Right cardiac atrium (tissue), 5 donors: ENCODE measurements around the gene RARS1. TPM values are rescaled to one million over a fixed set of nuclear protein-coding genes. Genes with fewer than 3 reads are reported as not detected.

Experiments
- ATAC-seq, 2 donors: fragments of 200-7000 bp; cut with Tn5 transposase; one replicate each; pipeline versions ENCODE4 v1.8.0 to v1.9.1; 2020; ENCODE audit warnings: moderate library complexity in 2 of 2, mild to moderate bottlenecking in 1 of 2
- DNase-seq, 3 donors: peaks; one replicate each; pipeline ENCODE4 v3.0.0-alpha.2; 2020
- H3K27ac ChIP-seq: one replicate; pipeline ENCODE4 v1.5.1; 2013; ENCODE audit warnings: mild to moderate bottlenecking, low read length, control low read depth, moderate library complexity
- H3K27me3 ChIP-seq: one replicate; pipeline ENCODE4 v1.6.1; 2013; ENCODE audit not compliant: control insufficient read depth, insufficient read depth
- H3K4me1 ChIP-seq: one replicate; pipeline ENCODE4 v1.6.1; 2013; ENCODE audit warnings: low read length; ENCODE audit not compliant: control insufficient read depth, insufficient read depth
- H3K4me3 ChIP-seq: one replicate; pipeline ENCODE4 v1.5.1; 2013; ENCODE audit warnings: low read length, control low read depth
- H3K9me3 ChIP-seq: one replicate; pipeline ENCODE4 v1.6.1; 2013; ENCODE audit warnings: low read length; ENCODE audit not compliant: control insufficient read depth
- WGBS: extraction: QIAGEN DNeasy Blood & Tissue Kit; methylation state at CpG from one replicate; pipeline ENCODE4 v1.1.7; 2013; 5-methylcytosine and 5-hydroxymethylcytosine counted together
- intact Hi-C, 4 donors: fragments of 100-400 bp; cut with DNase I; formaldehyde crosslinking; loops; one replicate each; pipeline versions ENCODE4 v1.11.0 to v1.14.0; 2022 to 2023
- long read RNA-seq, 4 donors: library from polyadenylated mRNA; unstranded; transcript quantifications; one replicate each; pipeline ENCODE4 v2.0.0, GENCODE V29; 2020 to 2021
- polyA plus RNA-seq: library from polyadenylated mRNA; stranded (reverse); fragments of 200-250 nt; gene quantifications from one replicate; pipeline ENCODE4 v1.2.3, GENCODE V29; 2013
- total RNA-seq, 4 donors: library from RNA; stranded (reverse); fragmentation: NEBNext Ultra II Directional; extraction: Animal tissue kit (Norgen Biotek cat#: 25700); gene quantifications; one replicate each; pipeline ENCODE4 v1.2.1, GENCODE V29; 2021
- donor health status: healthy with polysubstance abuse.
- donor health status: DM: no; HTN: yes; CAD: no.
- donor health status: DM: no; HTN: no; CAD: no.
- donor health status: DM: no; HTN: yes; CAD: no; lungs with severe emphysema.
- donor health status: DM: yes; HTN: yes; CAD: no.

Gene RARS1
- 10 to 100 TPM; 47.1 to 54.3 (median 50.9) TPM for total RNA-seq
- 27.9 TPM for polyA plus RNA-seq
- long read RNA-seq, donor 1, transcript RARS-201 (15 exons, 2,146 nt): major isoform, 68 of 76 reads
- long read RNA-seq, donor 1, partial matches to known transcripts: 3 of 76 reads
- long read RNA-seq, donor 1, other reads (novel, unspliced or antisense): 4 of 76 reads
- long read RNA-seq, donor 2, transcript RARS-201 (15 exons, 2,146 nt): major isoform, 13 of 14 reads
- long read RNA-seq, donor 2, partial matches to known transcripts: 1 of 14 reads
- long read RNA-seq, donor 2, other reads (novel, unspliced or antisense): 0 of 14 reads
- long read RNA-seq, donor 3, transcript RARS-201 (15 exons, 2,146 nt): major isoform, 119 of 173 reads
- long read RNA-seq, donor 3, partial matches to known transcripts: 46 of 173 reads
- long read RNA-seq, donor 3, other reads (novel, unspliced or antisense): 7 of 173 reads
- long read RNA-seq, donor 4, transcript RARS-201 (15 exons, 2,146 nt): major isoform, 28 of 31 reads
- long read RNA-seq, donor 4, partial matches to known transcripts: 0 of 31 reads
- long read RNA-seq, donor 4, other reads (novel, unspliced or antisense): 2 of 31 reads

GRCh38 chr5:168486136-168486879 is at the start of gene RARS1:
TSS of gene RARS1 (plus strand) at chr5:168486471. CDS start at chr5:168486499, 28 bp downstream.
- under 1% methylated on average over 40 of the region's 40 CpGs for WGBS
- intact Hi-C loops: loop anchor here (5.0 to 10.0 kb wide), 2 partner anchors 219 to 222 kb away; no protein-coding TSS in a partner anchor
- peak within 1 kb of the TSS; percentile 91 for H3K4me3 ChIP-seq
- no peaks in the 10 kb centered on the region for H3K4me1 ChIP-seq
- no peaks in the 10 kb centered on the region for H3K27me3 ChIP-seq
- no peak within 1 kb of the TSS for H3K27ac ChIP-seq
- ATAC-seq (peak; percentile 99), DNase-seq (peak; percentile 95 to 97 (median 97))
- no peaks in the 10 kb centered on the region for H3K9me3 ChIP-seq

DNA sequence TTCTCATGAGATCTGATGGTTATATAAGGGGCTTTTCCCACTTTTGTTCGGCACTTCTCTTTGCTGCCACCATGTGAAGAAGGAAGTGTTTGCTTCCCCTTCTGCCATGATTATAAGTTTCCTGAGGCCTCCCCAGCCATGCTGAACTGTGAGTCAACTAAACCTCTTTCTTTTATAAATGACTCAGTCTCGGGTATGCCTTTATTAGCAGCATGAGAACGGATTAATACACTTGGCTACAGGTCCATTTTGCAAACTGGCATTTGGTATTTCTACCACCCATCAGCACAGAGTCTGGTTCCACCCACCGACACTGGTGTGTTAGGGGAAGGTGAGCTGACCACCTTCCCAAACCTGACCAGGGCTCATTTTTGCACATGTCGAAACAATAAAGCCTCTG is 47.9 kb upstream of the RARS1 start:
- no peak overlapping the region for H3K4me3 ChIP-seq
- no peaks in the 10 kb centered on the region for H3K9me3 ChIP-seq
- ATAC-seq: no peak
- no peak for DNase-seq
- 73% methylated on average over 5 of the region's 5 CpGs for WGBS
- no peaks in the 10 kb centered on the region for H3K4me1 ChIP-seq
- no peaks in the 10 kb centered on the region for H3K27me3 ChIP-seq
- intact Hi-C loops: no loop called here
- H3K27ac ChIP-seq: no peak overlapping the region

GRCh38 chr5:168443533-168443932 is 42.7 kb upstream of the RARS1 start:
- ATAC-seq (no peak), DNase-seq (no peak)
- H3K4me3 ChIP-seq: no peak overlapping the region
- intact Hi-C loops: no loop called here
- H3K4me1 ChIP-seq: no peaks in the 10 kb centered on the region
- H3K27ac ChIP-seq: no peak overlapping the region
- H3K9me3 ChIP-seq: no peaks in the 10 kb centered on the region
- H3K27me3 ChIP-seq: no peaks in the 10 kb centered on the region

- DNase-seq (no peak), ATAC-seq (peak; percentile 83 to 88)
- 49% methylated on average over 4 of the region's 4 CpGs for WGBS
- no peaks in the 10 kb centered on the region for H3K9me3 ChIP-seq
- H3K27me3 ChIP-seq: no peaks in the 10 kb centered on the region
- no peak overlapping the region for H3K27ac ChIP-seq
- no peak overlapping the region for H3K4me3 ChIP-seq
- no peaks in the 10 kb centered on the region for H3K4me1 ChIP-seq
- intact Hi-C loops: no loop called here
These were observed 42.1 kb upstream of the RARS1 start for GRCh38 chr5:168443950-168444700.

- 65% methylated on average over 10 of the region's 10 CpGs for WGBS
- intact Hi-C loops: no loop called here
- ATAC-seq (no peak), DNase-seq (no peak)
- Histone ChIP-seq H3K9me3 (no peaks in the 10 kb centered on the region), H3K4me3 (no peak overlapping the region), H3K4me1 (no peaks in the 10 kb centered on the region), H3K27ac (no peak overlapping the region), H3K27me3 (no peaks in the 10 kb centered on the region)
These were observed 39.2 kb upstream of the RARS1 start for GRCh38 chr5:168446983-168447619.

DNA sequence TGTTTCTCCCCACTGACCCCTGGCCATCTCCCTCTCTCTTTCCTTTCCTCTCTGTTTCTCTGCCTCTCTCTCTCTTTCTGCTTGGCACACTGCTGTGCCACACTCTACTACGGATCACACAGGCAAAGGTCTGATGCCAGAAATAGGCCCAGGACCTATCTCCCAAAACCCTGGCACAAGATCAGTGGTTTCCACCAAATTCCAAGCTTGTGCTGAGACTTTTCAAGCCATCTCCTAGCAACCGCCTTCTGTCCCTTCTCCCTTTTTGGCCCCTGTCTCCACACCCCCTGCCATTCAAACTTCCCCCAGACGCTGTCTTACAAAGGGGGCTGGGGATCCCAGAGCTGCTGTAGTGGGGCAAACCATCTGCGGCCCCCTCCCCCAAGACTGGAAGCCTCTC is 38.5 kb upstream of the RARS1 start:
- WGBS: 52% methylated on average over 4 of the region's 4 CpGs
- no peak for DNase-seq
- ATAC-seq: peak; percentile 60 to 62
- Histone ChIP-seq H3K4me1 (no peaks in the 10 kb centered on the region), H3K4me3 (no peak overlapping the region), H3K27me3 (no peaks in the 10 kb centered on the region), H3K9me3 (no peaks in the 10 kb centered on the region), H3K27ac (no peak overlapping the region)
- intact Hi-C loops: no loop called here

- DNase-seq: no peak
- WGBS: 98% methylated on average over 2 of the region's 2 CpGs
- intact Hi-C loops: no loop called here
These were observed 37.1 kb upstream of the RARS1 start for GRCh38 chr5:168449166-168449565.

DNA sequence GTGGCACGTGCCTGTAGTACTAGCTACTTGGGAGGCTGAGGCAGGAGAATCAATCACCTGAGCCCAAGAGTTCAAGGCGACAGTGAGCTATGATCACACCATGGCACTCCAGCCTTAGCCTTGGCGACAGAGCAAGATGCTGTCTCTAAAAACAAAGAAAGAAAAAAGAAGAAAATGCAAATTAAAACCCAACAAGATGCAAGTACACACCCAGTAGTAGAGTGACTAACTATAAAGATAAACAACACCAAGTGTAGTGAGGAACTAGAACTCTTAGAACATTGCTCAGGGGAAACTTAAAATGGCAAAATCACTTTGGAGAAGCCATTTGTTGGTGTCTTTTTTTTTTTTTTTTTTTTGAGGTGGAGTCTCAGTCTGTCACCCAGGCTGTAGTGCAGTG is 34.7 kb upstream of the RARS1 start:
- Histone ChIP-seq H3K4me1 (no peaks in the 10 kb centered on the region), H3K27ac (no peak overlapping the region), H3K4me3 (no peak overlapping the region), H3K27me3 (no peaks in the 10 kb centered on the region), H3K9me3 (no peaks in the 10 kb centered on the region)
- ATAC-seq (no peak), DNase-seq (no peak)
- WGBS: 87% methylated on average over 3 of the region's 3 CpGs
- intact Hi-C loops: no loop called here

More at GRCh38 chr5:168449166-168449565, 37.1 kb upstream of the RARS1 start:
- H3K27ac ChIP-seq: no peak overlapping the region
- H3K27me3 ChIP-seq: no peaks in the 10 kb centered on the region
- ATAC-seq: no peak
- no peak overlapping the region for H3K4me3 ChIP-seq
- H3K4me1 ChIP-seq: no peaks in the 10 kb centered on the region
- no peaks in the 10 kb centered on the region for H3K9me3 ChIP-seq

DNA sequence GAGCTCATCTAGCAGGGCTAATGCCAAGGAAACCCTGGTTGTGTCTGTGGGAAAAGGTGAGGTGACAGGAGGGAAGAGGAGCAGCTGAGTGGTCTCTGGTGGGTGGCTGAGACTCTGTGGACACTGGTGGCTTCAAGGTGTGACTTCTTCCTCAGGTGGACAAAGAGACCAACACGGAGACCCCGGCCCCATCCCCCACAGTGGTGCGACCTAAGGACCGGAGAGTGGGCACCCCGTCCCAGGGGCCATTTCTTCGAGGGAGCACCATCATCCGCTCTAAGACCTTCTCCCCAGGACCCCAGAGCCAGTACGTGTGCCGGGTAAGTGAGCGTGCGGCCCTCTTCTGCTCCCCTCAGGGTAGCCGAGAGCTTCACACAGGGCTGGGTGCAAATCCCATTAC is 31.1 kb upstream of the RARS1 start:
- no peak overlapping the region for H3K27ac ChIP-seq
- no peak overlapping the region for H3K4me3 ChIP-seq
- H3K27me3 ChIP-seq: no peaks in the 10 kb centered on the region
- H3K4me1 ChIP-seq: no peaks in the 10 kb centered on the region
- intact Hi-C loops: no loop called here
- DNase-seq (no peak), ATAC-seq (no peak)
- H3K9me3 ChIP-seq: no peaks in the 10 kb centered on the region
- 90% methylated on average over 12 of the region's 12 CpGs for WGBS

GRCh38 chr5:168457542-168457941 is 28.7 kb upstream of the RARS1 start:
- DNase-seq (no peak), ATAC-seq (no peak)
- 90% methylated on average over 3 of the region's 3 CpGs for WGBS
- no peaks in the 10 kb centered on the region for H3K4me1 ChIP-seq
- H3K27me3 ChIP-seq: no peaks in the 10 kb centered on the region
- H3K4me3 ChIP-seq: no peak overlapping the region
- intact Hi-C loops: no loop called here
- H3K9me3 ChIP-seq: no peaks in the 10 kb centered on the region
- no peak overlapping the region for H3K27ac ChIP-seq
